Measurements from ENCODE around the gene UBB. TPM values are rescaled to one million over a fixed set of nuclear protein-coding genes. Genes with fewer than 3 reads are reported as not detected.

Gene UBB
- total and polyA plus RNA-seq, 3 experiments from 2014 or later: 1,678 to 2,132 (median 1,690) TPM

DNA sequence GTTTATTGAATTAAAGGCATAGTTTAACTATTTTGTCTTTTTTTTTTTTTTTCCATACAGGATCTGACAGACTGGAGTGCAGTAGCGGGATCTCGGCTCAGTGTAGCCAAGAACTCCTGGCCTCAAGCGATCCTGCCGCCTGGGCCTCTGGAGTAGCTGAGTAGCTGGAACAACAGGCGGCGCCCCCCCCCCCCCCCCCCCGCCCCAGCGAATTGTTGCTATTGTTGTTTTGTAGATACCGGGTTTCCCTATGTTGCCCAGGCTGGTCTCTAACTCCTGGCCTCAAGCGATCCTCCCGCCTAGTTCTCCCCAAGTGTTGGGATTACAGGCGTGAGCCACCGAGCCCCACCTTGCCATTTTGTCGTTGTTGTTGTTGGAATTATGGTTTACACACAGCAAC is 26.3 kb upstream of the UBB start:
- peaks cover 0 to 2% of the 10 kb centered on the region in 2 donors for H3K27me3 Mint-ChIP-seq
- Histone ChIP-seq H3K4me3 (ENCODE audit: low read length) (no peak overlapping the region), H3K27me3 (ENCODE audit: insufficient read depth, low read length, poor library complexity, severe bottlenecking) (no peaks in the 10 kb centered on the region), H3K9me3 (ENCODE audit: low read length) (no peaks in the 10 kb centered on the region), H3K4me1 (ENCODE audit: insufficient read depth, low read length) (peaks cover 13% of the 10 kb centered on the region), H3K36me3 (ENCODE audit: insufficient read depth, low read length) (no peaks in the 10 kb centered on the region), H3K27ac (ENCODE audit: low read depth, low read length) (no peak overlapping the region)
- H3K4me1 Mint-ChIP-seq: peaks cover 17 to 21% (median 20%) of the 10 kb centered on the region in 3 donors
- H3K27ac Mint-ChIP-seq: peak overlapping the region in 1 of 8 donors; percentile 27
- no peaks in the 10 kb centered on the region for H3K9me3 Mint-ChIP-seq
- peak overlapping the region in 6 of 7 donors; percentile 51 to 90 (median 86) for H3K4me3 Mint-ChIP-seq
- CTCF ChIA-PET: interaction anchor here (10.7 kb wide), 1 partner anchor 10 kb away, joined by 68 read pairs; no protein-coding TSS in a partner anchor
- POLR2A ChIA-PET: no interaction called here
- peaks cover 0 to 4% (median 0%) of the 10 kb centered on the region in 3 donors for H3K36me3 Mint-ChIP-seq
- no peak for DNase-seq

DNA sequence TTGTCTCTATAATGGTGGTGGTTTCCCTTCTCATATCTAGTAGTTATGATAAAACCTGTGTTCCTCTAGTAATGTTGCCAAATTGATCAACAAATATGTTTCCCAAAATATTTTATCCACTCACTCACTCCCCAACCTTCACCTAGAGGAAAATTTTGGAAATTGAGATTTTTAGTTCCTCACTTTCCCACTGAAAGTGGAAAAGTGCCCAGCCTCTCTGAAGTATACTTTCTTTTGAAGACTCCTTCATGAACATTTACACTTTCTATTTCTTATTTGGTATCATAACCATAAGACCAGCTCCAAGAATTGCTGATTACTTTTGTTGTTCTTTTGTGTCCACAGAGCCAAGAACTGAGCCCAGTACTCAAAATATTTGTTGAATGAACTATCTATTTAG is 22.5 kb upstream of the UBB start:
- H3K4me3 Mint-ChIP-seq: peak overlapping the region in 1 of 7 donors; percentile 61
- peaks cover 0 to 2% (median 0%) of the 10 kb centered on the region in 3 donors for H3K36me3 Mint-ChIP-seq
- no peaks in the 10 kb centered on the region for H3K9me3 Mint-ChIP-seq
- peaks cover 2 to 5% (median 5%) of the 10 kb centered on the region in 3 donors for H3K4me1 Mint-ChIP-seq
- H3K36me3 ChIP-seq (ENCODE audit: insufficient read depth, low read length): no peaks in the 10 kb centered on the region
- DNase-seq: no peak
- no peak overlapping the region for H3K4me3 ChIP-seq (ENCODE audit: low read length)
- H3K27me3 ChIP-seq (ENCODE audit: insufficient read depth, low read length, poor library complexity, severe bottlenecking): no peaks in the 10 kb centered on the region
- H3K27me3 Mint-ChIP-seq: no peaks in the 10 kb centered on the region
- H3K27ac ChIP-seq (ENCODE audit: low read depth, low read length): no peak overlapping the region
- ChIA-PET CTCF (no interaction called here), POLR2A (no interaction called here)
- H3K9me3 ChIP-seq (ENCODE audit: low read length): no peaks in the 10 kb centered on the region
- H3K4me1 ChIP-seq (ENCODE audit: insufficient read depth, low read length): peaks cover 4% of the 10 kb centered on the region
- no peak overlapping the region for H3K27ac Mint-ChIP-seq

DNA sequence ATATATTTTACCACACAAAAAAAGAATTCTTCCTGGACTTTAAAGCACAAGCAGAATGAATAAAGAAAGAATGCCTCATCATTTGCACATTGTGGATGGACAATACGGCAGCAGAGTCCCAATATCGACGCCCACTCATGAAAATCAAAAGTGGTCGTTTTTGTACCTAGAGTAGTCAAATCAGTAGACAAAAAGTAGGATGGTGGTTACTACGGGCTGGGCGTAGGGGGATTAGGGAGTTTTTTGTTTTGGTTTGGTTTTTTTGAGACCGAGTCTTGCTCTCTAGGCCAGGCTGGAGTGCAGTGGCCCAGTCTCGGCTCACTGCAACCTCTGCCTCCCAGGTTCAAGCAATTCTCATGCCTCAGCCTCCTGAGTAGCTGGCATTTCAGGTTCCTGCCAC is 19.0 kb upstream of the UBB start:
- no peak overlapping the region for H3K4me3 Mint-ChIP-seq
- H3K27me3 Mint-ChIP-seq: no peaks in the 10 kb centered on the region
- no peaks in the 10 kb centered on the region for H3K36me3 Mint-ChIP-seq
- no peaks in the 10 kb centered on the region for H3K4me1 ChIP-seq (ENCODE audit: insufficient read depth, low read length)
- POLR2A ChIA-PET: no interaction called here
- H3K27ac ChIP-seq (ENCODE audit: low read depth, low read length): no peak overlapping the region
- no peak overlapping the region for H3K4me3 ChIP-seq (ENCODE audit: low read length)
- no peak overlapping the region for H3K27ac Mint-ChIP-seq
- CTCF ChIA-PET: interaction anchor here (1.5 to 5.6 kb wide), 3 partner anchors 10 to 160 kb away, joined by 3 to 68 read pairs (median 54); partner anchors contain the start of genes CENPV and TRPV2
- H3K36me3 ChIP-seq (ENCODE audit: insufficient read depth, low read length): no peaks in the 10 kb centered on the region
- DNase-seq: no peak
- H3K9me3 Mint-ChIP-seq: no peaks in the 10 kb centered on the region
- no peaks in the 10 kb centered on the region for H3K27me3 ChIP-seq (ENCODE audit: insufficient read depth, low read length, poor library complexity, severe bottlenecking)
- no peaks in the 10 kb centered on the region for H3K9me3 ChIP-seq (ENCODE audit: low read length)
- H3K4me1 Mint-ChIP-seq: peaks cover 0 to 5% (median 2%) of the 10 kb centered on the region in 3 donors

DNA sequence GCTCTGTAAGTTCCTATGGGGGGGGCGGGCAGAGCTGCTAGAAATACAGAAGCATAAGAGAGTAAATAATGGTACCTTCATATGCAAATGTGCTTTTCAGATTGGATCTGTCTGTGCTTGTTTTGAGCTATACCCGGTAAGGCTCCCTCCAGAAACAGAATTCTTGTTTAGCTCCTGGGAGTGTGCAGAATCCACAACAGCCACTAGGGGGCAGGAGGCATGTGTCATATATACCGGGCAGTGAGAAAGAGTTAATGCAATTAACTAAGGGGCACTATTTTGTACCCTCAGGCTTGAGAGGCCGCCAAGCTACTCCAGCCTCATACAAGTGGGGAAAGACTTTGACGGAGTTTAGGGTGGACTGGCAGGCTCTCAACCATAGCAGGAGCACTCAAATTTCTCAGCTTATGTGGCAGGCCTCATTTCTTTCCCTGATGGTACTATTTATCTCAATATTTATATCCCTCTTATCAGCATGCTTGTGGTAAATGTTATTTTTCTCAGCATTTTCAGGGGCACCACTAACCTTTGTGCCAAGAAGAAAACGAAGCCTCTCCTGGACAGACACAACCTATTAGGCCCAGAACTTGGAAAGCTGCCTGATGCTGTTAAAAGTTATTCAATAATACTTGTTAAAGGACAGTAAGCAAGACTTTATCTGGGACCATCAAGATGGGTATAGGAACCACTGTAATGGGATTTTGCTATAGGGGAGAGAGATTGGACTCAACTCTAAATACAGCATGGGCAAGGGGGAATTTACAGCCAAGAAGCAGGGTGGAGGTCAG is 16.9 kb upstream of the UBB start:
- Histone ChIP-seq H3K36me3 (ENCODE audit: insufficient read depth, low read length) (no peaks in the 10 kb centered on the region), H3K4me3 (ENCODE audit: low read length) (no peak overlapping the region), H3K27me3 (ENCODE audit: insufficient read depth, low read length, poor library complexity, severe bottlenecking) (no peaks in the 10 kb centered on the region), H3K27ac (ENCODE audit: low read depth, low read length) (no peak overlapping the region), H3K4me1 (ENCODE audit: insufficient read depth, low read length) (no peaks in the 10 kb centered on the region), H3K9me3 (ENCODE audit: low read length) (no peaks in the 10 kb centered on the region)
- POLR2A ChIA-PET: interaction anchor here (0.5 to 1.7 kb wide), 3 partner anchors 8 to 17 kb away, joined by 3 to 8 read pairs (median 5); partner anchors contain the start of gene UBB
- no peaks in the 10 kb centered on the region for H3K27me3 Mint-ChIP-seq
- peak overlapping the region in 1 of 8 donors; percentile 57 for H3K27ac Mint-ChIP-seq
- no peaks in the 10 kb centered on the region for H3K9me3 Mint-ChIP-seq
- CTCF ChIA-PET: interaction anchor here (0.6 to 5.6 kb wide), 36 partner anchors 9 to 240 kb away, joined by 3 to 68 read pairs (median 5); partner anchors contain the start of genes CENPV, PIGL, TRPV2 and UBB
- H3K36me3 Mint-ChIP-seq: no peaks in the 10 kb centered on the region
- peaks cover 0 to 5% (median 2%) of the 10 kb centered on the region in 3 donors for H3K4me1 Mint-ChIP-seq
- no peak overlapping the region for H3K4me3 Mint-ChIP-seq
- peak; percentile 52 to 82 (median 61) for DNase-seq

DNA sequence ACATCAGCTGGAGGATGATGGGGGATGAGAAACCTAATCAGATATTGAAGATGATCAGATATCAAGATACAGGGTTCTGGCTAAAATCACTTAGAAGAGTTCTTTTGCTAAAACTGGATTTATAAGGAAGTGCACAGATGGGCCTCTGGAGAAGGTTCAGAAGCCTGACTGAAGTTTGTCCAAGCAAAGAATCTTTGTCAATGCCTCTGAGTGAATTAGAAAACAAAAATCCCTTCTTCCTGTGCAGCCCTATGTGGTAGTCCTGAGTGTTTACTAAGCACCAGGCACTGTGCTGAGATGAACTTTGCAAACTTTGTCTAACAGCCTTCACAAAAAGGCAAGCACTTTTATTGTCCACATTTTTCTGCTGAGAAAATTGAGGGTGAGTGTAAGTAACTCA is 16.3 kb upstream of the UBB start:
- POLR2A ChIA-PET: interaction anchor here (1.7 kb wide), 1 partner anchor 16 kb away, joined by 8 read pairs; the partner anchor contains the start of gene UBB
- H3K36me3 ChIP-seq (ENCODE audit: insufficient read depth, low read length): no peaks in the 10 kb centered on the region
- no peak for DNase-seq

DNA sequence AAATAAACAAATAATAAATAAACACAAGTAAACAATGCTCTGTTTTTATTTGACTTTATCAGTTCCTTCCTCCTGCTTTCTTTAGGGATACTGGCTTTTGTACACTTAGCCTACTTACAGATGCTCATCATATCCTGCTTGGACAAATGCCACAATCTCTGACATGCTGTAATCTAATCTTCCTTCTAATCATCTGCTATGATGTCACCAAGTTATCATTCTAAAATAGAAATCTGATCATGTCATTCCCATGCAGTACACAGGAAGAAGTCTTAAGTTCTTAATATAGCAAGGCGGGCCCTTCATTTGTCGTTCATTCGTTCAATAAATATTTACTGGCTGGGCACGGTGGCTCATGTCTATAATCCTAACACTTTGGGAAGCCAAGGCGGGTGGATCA is 9.1 kb upstream of the UBB start:
- H3K27ac ChIP-seq (ENCODE audit: low read depth, low read length): no peak overlapping the region
- POLR2A ChIA-PET: no interaction called here
- Mint-ChIP-seq H3K4me3 (no peak overlapping the region), H3K36me3 (no peaks in the 10 kb centered on the region), H3K4me1 (no peaks in the 10 kb centered on the region), H3K27me3 (peaks cover 0 to 2% of the 10 kb centered on the region in 2 donors), H3K9me3 (no peaks in the 10 kb centered on the region), H3K27ac (no peak overlapping the region)
- H3K4me1 ChIP-seq (ENCODE audit: insufficient read depth, low read length): no peaks in the 10 kb centered on the region
- no peak for DNase-seq
- no peaks in the 10 kb centered on the region for H3K36me3 ChIP-seq (ENCODE audit: insufficient read depth, low read length)
- CTCF ChIA-PET: interaction anchor here (1.1 kb wide), 1 partner anchor 44 kb away, joined by 3 read pairs; the partner anchor contains the start of gene TRPV2
- H3K4me3 ChIP-seq (ENCODE audit: low read length): no peak overlapping the region
- H3K27me3 ChIP-seq (ENCODE audit: insufficient read depth, low read length, poor library complexity, severe bottlenecking): no peaks in the 10 kb centered on the region
- no peaks in the 10 kb centered on the region for H3K9me3 ChIP-seq (ENCODE audit: low read length)

More for the DNA sequence above, 16.3 kb upstream of the UBB start:
- CTCF ChIA-PET: interaction anchor here (0.9 to 5.6 kb wide), 22 partner anchors 8 to 241 kb away, joined by 3 to 68 read pairs (median 6); partner anchors contain the start of genes CENPV, TRPV2 and UBB
- Mint-ChIP-seq H3K27ac (peak overlapping the region in 1 of 8 donors; percentile 57), H3K36me3 (no peaks in the 10 kb centered on the region), H3K4me3 (no peak overlapping the region), H3K27me3 (no peaks in the 10 kb centered on the region), H3K4me1 (peaks cover 0 to 5% (median 2%) of the 10 kb centered on the region in 3 donors), H3K9me3 (no peaks in the 10 kb centered on the region)
- no peaks in the 10 kb centered on the region for H3K9me3 ChIP-seq (ENCODE audit: low read length)
- no peaks in the 10 kb centered on the region for H3K4me1 ChIP-seq (ENCODE audit: insufficient read depth, low read length)
- H3K27ac ChIP-seq (ENCODE audit: low read depth, low read length): no peak overlapping the region
- no peak overlapping the region for H3K4me3 ChIP-seq (ENCODE audit: low read length)
- no peaks in the 10 kb centered on the region for H3K27me3 ChIP-seq (ENCODE audit: insufficient read depth, low read length, poor library complexity, severe bottlenecking)

DNA sequence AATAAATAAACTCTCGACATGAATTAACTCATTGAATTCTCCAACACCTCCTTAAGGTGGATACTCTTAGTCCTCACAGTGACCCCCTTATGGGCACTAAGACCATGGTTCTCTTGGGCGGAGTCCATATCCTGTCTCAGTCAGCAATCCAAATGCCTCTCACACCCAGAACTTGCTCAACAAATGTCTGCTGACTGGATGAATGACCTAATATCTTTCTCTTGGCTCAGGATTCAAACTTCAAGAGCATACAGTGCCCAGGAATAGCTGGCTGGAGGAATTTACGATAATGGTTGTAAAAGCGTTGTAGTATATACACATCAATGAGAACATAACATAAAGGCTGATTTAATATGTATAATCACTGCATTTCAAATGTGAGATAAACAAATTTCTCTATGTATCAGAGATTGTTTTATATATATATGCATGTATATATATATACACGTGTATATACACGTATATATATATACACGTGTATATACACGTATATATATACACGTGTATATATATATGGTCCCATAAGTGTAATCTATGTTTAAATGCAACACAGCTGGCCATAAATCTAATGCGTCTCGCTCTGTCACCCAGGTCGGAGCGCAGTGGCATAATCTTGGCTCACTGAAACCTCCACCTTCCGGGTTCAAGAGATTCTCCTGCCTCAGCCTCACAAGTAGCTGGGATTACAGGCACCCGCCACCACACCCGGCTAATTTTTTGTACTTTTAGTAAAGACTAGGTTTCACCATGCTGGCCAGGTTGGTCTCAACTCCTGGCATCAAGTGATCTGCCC is 6.5 kb upstream of the UBB start:
- DNase-seq: no peak
- ChIA-PET POLR2A (no interaction called here), CTCF (interaction anchor here (0.9 to 5.1 kb wide), 3 partner anchors 10 to 32 kb away, joined by 3 to 22 read pairs (median 8); no protein-coding TSS in a partner anchor)
- Histone ChIP-seq H3K27ac (ENCODE audit: low read depth, low read length) (no peak overlapping the region), H3K36me3 (ENCODE audit: insufficient read depth, low read length) (no peaks in the 10 kb centered on the region), H3K9me3 (ENCODE audit: low read length) (no peaks in the 10 kb centered on the region), H3K4me3 (ENCODE audit: low read length) (no peak overlapping the region), H3K27me3 (ENCODE audit: insufficient read depth, low read length, poor library complexity, severe bottlenecking) (no peaks in the 10 kb centered on the region), H3K4me1 (ENCODE audit: insufficient read depth, low read length) (no peaks in the 10 kb centered on the region)
- H3K4me1 Mint-ChIP-seq: no peaks in the 10 kb centered on the region
- H3K4me3 Mint-ChIP-seq: no peak overlapping the region
- no peaks in the 10 kb centered on the region for H3K36me3 Mint-ChIP-seq
- H3K9me3 Mint-ChIP-seq: no peaks in the 10 kb centered on the region
- H3K27me3 Mint-ChIP-seq: peaks cover 0 to 2% of the 10 kb centered on the region in 2 donors
- H3K27ac Mint-ChIP-seq: no peak overlapping the region

All from CD8-positive, alpha-beta memory T cell (primary cell).